ENCODE results near the gene IGSF9B.

The IGSF9B gene

GRCh38 chr11:133934096-133934495 is 22.7 kb downstream of the IGSF9B start:
- TF ChIP-seq, protein P1, sequence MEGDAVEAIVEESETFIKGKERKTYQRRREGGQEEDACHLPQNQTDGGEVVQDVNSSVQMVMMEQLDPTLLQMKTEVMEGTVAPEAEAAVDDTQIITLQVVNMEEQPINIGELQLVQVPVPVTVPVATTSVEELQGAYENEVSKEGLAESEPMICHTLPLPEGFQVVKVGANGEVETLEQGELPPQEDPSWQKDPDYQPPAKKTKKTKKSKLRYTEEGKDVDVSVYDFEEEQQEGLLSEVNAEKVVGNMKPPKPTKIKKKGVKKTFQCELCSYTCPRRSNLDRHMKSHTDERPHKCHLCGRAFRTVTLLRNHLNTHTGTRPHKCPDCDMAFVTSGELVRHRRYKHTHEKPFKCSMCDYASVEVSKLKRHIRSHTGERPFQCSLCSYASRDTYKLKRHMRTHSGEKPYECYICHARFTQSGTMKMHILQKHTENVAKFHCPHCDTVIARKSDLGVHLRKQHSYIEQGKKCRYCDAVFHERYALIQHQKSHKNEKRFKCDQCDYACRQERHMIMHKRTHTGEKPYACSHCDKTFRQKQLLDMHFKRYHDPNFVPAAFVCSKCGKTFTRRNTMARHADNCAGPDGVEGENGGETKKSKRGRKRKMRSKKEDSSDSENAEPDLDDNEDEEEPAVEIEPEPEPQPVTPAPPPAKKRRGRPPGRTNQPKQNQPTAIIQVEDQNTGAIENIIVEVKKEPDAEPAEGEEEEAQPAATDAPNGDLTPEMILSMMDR (IDR thresholded peaks at IDR 0.05; ENCODE audit: low read depth, low read length, missing control alignments) = no peak
- no peak overlapping the region for H3K4me3 ChIP-seq (ENCODE audit: low read depth, low read length)
- DNase-seq (ENCODE audit: low read depth) = no peak

DNA sequence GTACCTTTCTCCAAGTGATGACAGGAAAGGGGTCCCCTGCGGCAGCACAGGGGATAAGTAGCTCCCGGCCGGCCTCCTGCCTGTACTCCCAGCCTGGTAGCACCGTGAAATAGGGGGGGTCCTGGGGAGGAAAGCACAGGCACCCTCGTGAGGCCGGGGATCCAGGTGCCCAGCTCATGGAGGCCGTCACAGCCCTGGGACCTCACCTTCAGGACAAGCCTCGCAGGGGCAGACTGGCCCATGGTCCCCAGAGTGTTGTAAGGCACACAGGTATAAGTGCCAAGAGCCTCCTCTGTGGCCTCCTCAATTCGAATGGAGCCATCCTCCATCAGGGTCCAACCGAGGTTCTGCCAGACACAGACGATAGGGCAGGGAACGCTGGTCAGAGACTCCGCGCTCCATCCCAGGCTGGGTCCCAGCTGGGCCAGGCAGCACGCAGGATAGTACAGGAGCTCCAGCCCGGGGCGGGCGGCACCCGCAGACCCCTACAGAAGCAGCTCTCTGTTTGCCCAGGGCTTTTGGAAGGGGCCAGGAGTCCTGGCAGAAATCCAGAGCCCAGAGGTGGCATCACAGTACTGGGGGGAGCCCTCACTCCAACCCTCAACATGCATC is 25.2 kb downstream of the IGSF9B start:
- TF ChIP-seq, protein P1 (IDR thresholded peaks at IDR 0.05; ENCODE audit: low read depth, low read length, missing control alignments) = no peak
- H3K4me3 ChIP-seq (ENCODE audit: low read depth, low read length) = no peak overlapping the region
- DNase-seq (ENCODE audit: low read depth) = no peak

DNA sequence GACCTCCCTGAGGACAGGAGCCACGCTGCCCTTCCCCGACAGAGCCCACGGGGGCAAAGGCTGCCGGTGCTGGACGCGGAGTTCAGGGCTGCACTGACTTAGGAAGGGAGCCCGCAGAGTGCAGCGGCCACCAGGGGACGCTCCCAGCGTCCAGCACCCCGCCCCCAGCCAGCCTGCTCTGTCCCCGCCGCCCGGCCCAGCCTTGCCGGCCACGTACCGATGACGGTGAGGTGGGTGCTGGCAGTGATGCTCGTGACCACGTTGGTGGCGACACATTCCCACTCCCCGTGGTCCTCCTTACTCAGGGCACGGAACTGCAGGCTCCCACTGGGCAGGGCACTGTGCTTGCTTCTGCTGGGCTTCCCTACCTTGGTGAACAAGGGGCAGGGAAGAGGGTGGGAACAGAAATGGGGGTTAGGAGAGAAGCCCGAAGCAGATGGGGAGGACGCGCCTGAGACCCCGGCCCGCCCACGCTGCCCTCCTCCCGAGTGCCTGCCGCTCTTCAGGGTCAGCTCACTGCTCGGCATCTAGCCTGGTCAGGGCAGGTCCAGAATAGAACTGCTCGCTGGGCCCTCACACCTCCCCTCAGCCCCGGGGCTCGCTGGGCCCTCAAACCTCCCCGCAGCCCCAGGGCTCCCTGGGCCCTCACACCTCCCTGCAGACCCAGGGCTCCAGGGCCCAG is 25.9 kb downstream of the IGSF9B start:
- no peak overlapping the region for H3K4me3 ChIP-seq (ENCODE audit: low read depth, low read length)
- no peak for DNase-seq (ENCODE audit: low read depth)
- TF ChIP-seq, protein P1 (IDR thresholded peaks at IDR 0.05; ENCODE audit: low read depth, low read length, missing control alignments) = peak; percentile 6

DNA sequence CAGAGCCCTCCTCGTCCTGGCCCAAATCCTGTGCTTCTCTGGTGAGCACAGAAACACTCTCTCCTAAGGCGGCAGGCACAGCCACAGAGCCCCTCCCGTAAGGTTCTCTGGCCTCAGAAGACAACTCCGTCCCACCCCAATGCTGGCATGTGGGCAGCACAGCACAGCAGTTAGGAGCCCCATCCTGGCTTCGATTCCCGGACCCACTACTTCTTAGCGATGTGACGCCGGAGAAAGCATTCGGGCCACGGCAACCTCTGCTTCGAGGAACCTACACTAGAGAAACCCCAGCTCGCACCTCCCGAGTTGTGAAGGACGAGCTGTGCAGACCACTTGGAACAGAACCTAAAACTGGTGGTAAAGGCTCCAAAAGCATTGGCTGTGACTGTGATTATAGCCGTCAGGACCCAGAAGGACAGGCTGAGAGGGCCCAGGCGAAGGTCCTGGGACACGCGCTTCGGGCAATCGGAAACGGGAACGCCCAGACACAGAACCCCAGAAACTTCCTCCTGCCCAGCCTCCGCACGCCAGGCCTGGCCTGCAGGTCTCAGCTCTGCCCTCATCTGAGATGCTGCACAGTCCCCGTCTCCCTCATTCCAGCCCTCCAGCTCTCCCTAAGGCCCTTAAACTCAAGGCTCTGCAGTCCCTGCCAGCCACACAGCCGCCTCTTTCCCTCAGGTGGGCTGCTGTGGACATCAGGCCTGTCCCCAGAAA is 26.6 kb downstream of the IGSF9B start:
- DNase-seq (ENCODE audit: low read depth) = no peak
- TF ChIP-seq, protein P1 (IDR thresholded peaks at IDR 0.05; ENCODE audit: low read depth, low read length, missing control alignments) = no peak
- H3K4me3 ChIP-seq (ENCODE audit: low read depth, low read length) = no peak overlapping the region

GRCh38 chr11:133929401-133930052 is 27.2 kb downstream of the IGSF9B start:
- TF ChIP-seq, protein P1 (IDR thresholded peaks at IDR 0.05; ENCODE audit: low read depth, low read length, missing control alignments) = no peak
- no peak overlapping the region for H3K4me3 ChIP-seq (ENCODE audit: low read depth, low read length)
- no peak for DNase-seq (ENCODE audit: low read depth)

DNA sequence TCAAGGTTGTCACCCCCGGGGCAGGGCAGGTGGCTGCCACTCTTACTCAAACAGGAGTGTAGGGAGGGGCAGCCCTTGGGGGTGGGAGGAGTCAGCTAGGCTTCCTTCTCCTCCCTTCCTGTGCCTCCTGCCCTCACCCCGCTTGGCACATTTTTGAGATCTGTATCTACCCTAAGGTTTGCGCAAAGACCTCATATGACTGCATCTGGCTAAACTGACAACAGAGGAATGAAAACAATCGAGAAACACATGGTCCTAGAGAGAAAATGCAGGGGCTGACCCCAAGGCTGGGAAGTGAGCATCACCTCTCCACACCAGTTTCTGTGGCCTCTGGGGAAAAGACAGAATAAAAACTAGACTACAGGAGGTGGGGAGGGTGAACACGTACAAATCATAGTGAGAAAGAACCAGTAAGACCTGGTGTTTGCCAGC is 28.1 kb downstream of the IGSF9B start:
- H3K4me3 ChIP-seq (ENCODE audit: low read depth, low read length) = no peak overlapping the region
- TF ChIP-seq, protein P1 (IDR thresholded peaks at IDR 0.05; ENCODE audit: low read depth, low read length, missing control alignments) = no peak
- DNase-seq (ENCODE audit: low read depth) = no peak
